Activated CD4-positive, alpha-beta T cell treated with anti-CD3 and anti-CD28 coated beads for 1 hour (primary cell): Measurements from ENCODE around the gene AKAIN1.
A peak's percentile ranks its signal among the peaks of the same experiment; 100 is the strongest.

Source experiments
- DNase-seq: peaks from one replicate; pipeline ENCODE4 v3.0.0-alpha.2; 2020

The AKAIN1 gene

GRCh38 chr18:5197032-5197434 lies at the start of gene AKAIN1:
Gene AKAIN1, minus strand, starts transcription at chr18:5197257. Its CDS starts 204 bp downstream, at chr18:5197053.
- DNase-seq: no peak

- DNase-seq: no peak
These were observed 47.9 kb upstream of the AKAIN1 start for GRCh38 chr18:5244941-5245340.

GRCh38 chr18:5239447-5239846 lies 42.4 kb upstream of the AKAIN1 start:
- no peak for DNase-seq

- DNase-seq: no peak
These were observed 41.4 kb upstream of the AKAIN1 start for GRCh38 chr18:5238371-5238976.

GRCh38 chr18:5237723-5238370 lies 40.8 kb upstream of the AKAIN1 start:
- peak; percentile 78 for DNase-seq

- DNase-seq: no peak
These were observed 40.1 kb upstream of the AKAIN1 start for GRCh38 chr18:5237083-5237722.

GRCh38 chr18:5214583-5215351 lies 17.7 kb upstream of the AKAIN1 start:
- no peak for DNase-seq

- no peak for DNase-seq
These were observed 10.6 kb upstream of the AKAIN1 start for GRCh38 chr18:5207471-5208150.

GRCh38 chr18:5198311-5198710 lies 1.3 kb upstream of the AKAIN1 start:
- DNase-seq: no peak

- DNase-seq: no peak
These were observed 404 bp upstream of the AKAIN1 start for GRCh38 chr18:5197461-5197860.

GRCh38 chr18:5196253-5197031 lies 615 bp downstream of the AKAIN1 start:
- DNase-seq: no peak

GRCh38 chr18:5195656-5196055 lies 1.4 kb downstream of the AKAIN1 start:
- DNase-seq: no peak

- no peak for DNase-seq
These were observed 16.8 kb downstream of the AKAIN1 start for GRCh38 chr18:5180254-5180653.

- no peak for DNase-seq
These were observed 18.5 kb downstream of the AKAIN1 start for GRCh38 chr18:5178519-5178918.

GRCh38 chr18:5175378-5175777 lies 21.7 kb downstream of the AKAIN1 start:
- DNase-seq: no peak

GRCh38 chr18:5173646-5174045 lies 23.4 kb downstream of the AKAIN1 start:
- no peak for DNase-seq

GRCh38 chr18:5173236-5173635 lies 23.8 kb downstream of the AKAIN1 start:
- DNase-seq: no peak

- DNase-seq: no peak
These were observed 29.2 kb downstream of the AKAIN1 start for GRCh38 chr18:5167831-5168230.

- DNase-seq: no peak
These were observed 30.3 kb downstream of the AKAIN1 start for GRCh38 chr18:5166606-5167280.

- DNase-seq: no peak
These were observed 32.2 kb downstream of the AKAIN1 start for GRCh38 chr18:5164903-5165302.

- no peak for DNase-seq
These were observed 34.9 kb downstream of the AKAIN1 start for GRCh38 chr18:5162111-5162510.

GRCh38 chr18:5159080-5159479 lies 38.0 kb downstream of the AKAIN1 start:
- no peak for DNase-seq
